ENCODE data around the gene MFSD6L.

Gene MFSD6L

DNA sequence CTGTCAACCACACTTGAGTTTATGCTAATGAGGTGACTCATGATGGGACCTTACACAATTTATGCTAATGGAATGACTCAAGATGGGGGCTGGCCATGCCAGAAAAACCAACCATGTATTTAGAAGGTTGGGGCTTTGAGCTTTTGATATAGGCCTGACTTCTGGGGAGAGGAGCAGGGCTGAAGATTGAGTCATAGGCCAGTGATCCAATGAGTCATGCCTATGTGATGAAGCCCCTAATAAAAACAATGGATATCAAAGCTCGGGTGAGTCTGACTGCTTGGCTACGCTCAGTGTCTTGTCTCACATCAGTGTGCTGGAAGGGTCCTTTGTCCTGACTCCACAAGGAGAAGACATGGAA lies 7.3 kb downstream of the MFSD6L start:
- no peak for DNase-seq

DNA sequence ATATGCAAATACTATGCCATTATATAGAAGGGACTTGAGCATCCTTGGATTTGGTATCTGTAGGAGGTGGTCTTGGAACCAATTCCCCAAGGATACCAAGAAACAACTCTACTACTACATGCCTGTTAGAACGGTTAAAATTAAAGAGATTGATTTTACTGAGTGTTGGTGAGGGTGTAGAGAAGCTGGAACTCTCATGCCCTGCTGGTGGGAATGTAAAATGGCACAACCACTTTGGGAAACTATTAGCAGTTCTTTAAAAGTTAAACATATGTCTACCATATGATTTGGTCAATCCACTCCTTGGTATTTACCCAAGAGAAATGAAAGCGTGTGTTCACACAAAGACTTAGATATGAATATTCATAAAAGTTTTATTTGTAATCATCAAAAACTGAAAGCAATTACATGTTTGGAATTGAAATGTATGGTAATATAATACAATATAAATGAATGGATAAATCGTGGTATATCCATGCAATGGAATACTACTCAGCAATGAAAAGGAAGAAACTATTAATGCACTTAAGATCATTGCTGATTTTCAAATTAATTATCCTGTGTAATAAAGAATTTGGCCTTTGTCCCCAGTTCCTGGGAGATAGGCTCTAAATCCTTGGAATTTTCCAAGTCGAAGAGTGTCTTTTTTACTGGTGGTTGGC lies 7.8 kb downstream of the MFSD6L start:
- DNase-seq, result no peak

DNA sequence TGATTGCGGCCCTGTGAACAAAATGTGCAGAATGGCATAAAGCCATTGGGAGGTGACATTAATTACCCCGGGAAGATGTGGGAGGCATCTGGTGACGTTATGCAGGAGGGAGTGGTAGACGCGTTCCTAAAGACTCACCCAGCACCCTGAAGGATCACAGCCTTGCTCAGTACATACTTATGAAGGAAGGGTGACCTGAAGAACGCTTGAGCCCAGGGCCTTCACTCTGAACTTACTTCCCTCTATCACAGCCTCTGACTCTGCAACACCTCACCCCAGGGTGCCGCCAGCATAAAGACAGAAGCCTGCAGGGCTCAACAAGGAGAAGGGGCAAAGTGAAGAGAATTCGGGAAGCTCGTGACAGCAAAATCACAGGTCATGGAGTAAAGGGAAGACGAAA lies 9.4 kb downstream of the MFSD6L start:
- DNase-seq, result no peak

DNA sequence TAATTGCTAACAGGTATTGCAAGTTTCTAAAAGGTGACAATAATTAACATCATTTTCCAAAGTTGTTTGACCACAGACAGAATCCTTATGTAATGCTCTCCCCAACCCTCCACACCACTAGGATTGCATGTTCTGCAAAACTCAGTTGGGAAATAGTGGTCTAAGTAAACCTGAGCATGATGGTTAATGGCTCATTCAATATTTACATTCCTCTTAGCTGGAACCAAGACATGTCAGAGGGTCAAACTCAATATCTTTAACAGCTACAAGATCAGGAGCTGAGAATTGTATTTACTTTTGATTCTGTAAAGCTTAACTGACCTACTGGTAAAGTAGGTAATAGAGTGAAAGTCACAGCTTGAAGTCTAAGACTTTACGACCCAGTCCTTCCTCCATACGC lies 10.2 kb downstream of the MFSD6L start:
- DNase-seq, result no peak

DNA sequence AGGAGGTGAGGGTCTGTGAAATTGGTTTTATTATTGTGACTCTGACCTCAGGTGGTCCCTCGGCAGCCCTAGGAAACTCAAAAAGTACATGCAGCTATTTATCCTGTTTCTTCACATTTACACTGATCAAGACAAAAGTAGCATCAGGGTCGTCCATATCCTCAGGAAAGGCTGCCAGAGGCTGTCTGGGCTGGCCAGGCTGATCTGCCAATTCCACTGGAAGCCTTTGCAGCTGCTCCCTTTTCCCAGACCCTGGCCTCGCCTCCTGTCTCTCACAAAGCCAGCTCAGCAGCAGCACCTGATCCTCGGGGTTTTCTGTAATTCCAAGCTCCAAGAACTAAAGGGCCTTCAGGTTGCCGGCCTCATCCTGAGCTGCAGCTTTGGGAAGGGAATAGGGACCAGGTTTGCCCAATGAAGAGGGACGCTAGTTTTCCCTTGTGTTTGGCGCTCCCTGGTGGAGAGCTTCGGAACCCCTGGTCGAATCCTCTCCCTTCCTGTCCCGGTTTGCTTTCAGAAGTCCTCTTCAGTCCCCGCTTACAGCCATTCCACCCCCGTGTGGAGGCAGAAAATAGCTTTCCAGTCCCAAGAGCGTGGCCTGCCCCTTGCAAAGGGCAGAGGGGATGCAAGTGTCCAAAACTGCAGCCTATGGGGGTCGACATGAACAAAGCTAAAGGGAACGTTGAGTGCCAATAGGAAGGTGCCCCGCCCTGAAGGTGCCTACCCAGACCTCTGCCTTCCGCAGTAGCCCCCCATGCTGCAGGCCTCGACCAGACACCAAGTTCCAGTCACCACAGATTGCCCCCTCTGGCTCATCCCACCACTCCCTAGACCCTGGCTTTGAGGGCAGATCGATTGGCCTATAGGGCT lies 13.4 kb downstream of the MFSD6L start:
- DNase-seq, result peak; percentile 26

DNA sequence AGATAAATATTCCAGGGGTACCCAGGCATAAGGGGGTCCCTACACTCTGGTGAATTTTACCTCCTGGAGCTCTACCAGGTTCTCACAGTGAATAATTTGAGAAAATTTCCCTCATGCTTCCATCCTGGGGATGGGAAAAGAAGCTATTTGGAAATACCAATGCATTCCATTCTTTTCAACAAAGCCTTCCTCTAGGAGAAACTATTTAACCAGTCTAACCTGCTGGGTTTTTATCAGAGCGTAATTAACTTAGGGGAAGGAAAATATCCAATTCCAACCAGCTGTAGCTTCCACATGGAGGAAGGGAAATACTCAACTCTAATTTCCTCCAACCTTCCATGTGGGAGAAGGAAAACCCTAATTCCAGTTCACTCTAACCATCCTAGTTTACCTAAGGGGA lies 17.0 kb downstream of the MFSD6L start:
- no peak for DNase-seq

DNA sequence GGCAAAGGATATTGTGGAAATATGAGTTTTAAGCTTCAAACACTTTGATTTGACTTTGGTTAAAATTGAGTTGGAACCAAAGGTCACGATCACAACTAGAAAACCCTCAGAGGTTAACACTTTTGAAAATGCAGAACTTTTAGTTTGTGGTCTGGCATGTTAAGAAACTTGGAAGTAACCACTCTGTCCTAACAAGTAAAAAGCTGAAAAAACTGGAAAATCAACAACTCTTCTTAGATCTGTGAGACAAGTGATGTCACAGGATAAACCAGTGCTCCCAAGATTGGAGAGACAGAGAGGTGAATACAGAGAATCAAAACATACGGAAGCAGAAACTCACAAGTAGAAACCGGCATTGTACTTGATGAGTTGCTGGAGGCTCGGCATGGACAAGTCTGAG lies 17.4 kb downstream of the MFSD6L start:
- no peak for DNase-seq

DNA sequence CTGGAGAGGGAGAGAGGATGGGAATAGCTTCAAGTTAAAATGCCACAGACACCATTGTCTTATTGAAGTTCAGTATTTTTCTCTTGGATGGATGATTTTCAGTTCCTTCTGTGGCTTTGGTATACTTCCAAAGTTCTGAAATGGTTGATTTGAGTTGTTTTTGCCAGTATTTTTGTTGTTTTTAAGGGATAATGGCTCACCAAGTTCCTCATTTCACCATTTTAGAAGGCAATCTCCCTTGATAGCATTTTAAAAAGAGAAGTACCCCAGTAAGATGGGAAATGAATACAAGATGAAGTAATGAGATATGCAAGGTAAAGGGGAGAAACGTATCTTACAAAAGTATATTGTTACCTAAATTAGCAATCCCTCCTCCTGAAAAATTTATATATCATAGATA lies 22.3 kb downstream of the MFSD6L start:
- no peak for DNase-seq

DNA sequence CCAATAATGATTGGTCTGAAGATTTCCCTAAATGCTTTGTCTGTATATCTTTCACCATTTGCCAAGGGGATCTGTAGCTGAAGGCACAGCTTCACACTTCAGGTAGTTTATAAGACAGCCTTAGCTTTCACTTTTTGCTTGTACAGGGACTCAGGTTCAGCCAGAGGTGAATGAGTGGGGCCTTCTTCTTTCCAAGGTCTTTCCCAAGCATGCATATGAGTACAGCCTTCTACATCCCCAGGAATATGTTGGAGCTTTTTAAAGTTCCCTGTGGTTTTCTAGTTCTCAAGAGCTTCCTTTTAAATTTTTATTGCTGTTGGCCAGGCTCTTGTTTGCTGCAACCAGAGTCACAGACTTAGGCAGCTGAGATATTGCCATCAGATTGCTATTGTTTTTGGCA lies 22.9 kb downstream of the MFSD6L start:
- DNase-seq, result no peak

DNA sequence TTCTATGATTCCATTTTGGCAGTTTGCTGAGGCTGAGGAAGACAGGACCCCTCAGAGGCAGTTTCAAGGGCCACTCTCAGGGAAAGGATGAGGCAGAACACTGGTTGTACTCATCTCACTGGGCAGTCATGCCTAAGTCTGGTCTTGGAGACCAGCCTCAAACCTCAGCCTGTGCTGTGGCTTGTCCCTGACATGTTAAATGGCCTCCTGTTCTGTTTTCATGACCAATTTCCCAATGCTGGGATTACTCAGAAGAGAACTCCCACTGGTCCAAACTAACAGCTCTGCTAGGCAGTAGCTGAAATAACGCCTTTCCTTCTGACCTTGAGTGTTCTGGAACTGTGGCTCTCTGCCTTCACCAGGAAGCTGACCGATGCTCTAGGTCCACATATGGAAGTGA lies 32.4 kb downstream of the MFSD6L start:
- no peak for DNase-seq

DNA sequence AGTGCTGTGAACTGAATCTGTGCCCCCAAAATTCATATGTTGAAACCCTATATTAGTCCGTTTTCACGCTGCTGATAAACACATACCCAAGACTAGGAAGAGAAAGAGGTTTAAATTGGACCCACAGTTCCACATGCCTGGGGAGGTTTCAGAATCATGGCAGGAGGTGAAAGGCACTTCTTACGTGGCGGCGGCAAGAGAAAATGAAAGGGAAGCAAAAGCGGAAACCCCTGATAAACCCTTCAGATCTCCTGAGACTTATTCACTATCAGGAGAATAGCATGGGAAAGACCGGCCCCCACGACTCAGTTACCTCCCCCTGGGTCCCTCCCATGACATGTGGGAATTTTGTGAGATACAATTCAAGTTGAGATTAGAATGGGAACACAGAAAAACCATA lies 37.2 kb downstream of the MFSD6L start:
- DNase-seq, result no peak

DNA sequence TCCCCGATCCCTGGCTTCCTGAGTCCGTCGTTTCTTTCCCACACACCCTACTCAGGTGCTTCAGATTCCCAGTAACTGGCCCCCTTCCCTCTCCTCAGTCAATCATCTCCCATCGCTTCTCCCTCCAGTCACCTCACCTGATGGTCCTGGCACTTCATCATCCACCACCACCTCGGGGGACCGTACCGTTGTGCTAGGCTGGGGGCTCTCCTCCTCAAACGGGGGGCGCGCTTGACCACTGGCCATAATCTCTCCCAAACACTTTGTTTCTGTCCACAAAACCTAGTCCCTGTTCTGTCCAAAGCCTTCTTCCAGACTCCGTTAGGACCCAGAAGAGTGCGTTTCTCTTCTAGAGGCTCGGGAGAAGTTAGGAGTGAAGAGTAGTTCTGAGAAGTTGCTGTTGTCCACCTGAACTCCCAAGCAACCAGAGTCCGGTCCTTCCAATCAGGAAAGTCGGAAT lies 41.0 kb downstream of the MFSD6L start, which contains the start of gene SPDYE4:
TSS of gene SPDYE4 (minus strand) at position 410 of the 460 bp plus-strand sequence. CDS start at position 246, 164 bp downstream.
- DNase-seq, result no peak

DNA sequence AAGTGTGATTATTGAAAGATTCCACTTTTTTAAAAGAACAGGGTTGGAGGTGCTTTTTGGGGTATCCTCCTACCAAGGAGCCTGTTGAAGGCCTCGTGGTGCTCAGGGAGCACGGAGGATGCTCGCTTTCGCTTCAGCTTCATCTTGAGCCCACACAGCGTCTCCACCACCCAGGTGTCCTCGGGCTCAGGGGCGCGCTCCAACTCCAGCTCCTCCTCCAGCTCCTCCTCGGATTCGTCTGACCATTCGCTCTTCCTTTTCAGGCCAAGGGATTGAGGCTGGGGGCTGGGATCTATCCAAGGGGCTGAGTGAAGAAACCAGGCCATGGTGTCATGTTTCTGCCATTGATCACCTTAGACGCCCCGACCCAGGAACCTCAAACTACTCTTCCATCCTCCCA lies 42.0 kb downstream of the MFSD6L start:
- DNase-seq, result no peak

DNA sequence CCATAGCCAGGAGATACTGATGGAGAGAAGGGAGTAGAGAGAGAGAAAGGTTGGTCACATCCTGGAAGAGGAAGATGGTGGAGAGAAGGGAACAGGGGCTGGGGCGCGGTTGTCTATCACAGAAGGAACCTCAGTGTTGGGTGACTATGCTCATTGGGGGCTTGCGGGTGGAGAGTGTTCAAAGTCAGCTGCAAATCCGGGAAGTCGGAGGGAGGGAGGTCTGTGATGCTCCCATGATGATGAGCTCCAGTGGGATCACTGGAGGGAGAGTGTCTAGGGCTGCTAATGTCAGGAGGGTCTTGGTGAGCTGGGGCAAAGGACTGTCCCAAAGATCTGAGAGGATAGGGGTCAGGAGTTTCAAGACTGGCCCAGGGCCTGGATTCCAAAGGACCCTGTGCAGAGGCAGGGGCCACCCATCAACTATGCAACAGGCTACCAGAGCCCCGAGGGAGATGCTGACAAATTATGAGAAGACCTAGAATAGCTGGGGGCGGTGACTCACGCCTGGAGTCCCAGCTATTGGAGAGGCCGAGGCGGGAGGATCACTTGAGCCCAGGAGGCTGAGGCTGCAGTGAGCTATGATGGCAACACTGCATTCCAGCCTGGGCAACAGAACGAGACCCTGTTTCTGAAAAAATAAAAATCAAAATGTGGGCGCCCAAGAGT lies 43.4 kb downstream of the MFSD6L start:
- no peak for DNase-seq

DNA sequence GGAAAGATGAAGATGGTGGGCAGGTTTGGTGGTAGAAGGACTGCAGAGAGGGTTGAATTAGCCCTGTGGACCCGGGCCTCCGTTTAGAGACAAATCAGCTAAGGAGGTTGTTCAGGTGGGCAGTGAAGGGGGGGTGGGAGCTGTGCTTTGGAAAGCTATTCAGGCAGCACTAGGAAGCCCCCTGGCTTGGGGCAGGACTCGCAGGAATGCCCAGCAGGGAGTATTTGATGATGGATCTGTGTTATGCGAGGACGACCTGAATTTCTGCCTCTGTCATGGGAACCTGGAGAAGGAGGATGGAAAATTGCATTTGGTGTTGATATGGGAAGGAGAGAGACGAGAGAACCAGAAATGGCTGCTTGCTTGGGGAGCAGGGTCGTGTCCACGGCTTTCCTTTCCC lies 44.3 kb downstream of the MFSD6L start:
- no peak for DNase-seq

DNA sequence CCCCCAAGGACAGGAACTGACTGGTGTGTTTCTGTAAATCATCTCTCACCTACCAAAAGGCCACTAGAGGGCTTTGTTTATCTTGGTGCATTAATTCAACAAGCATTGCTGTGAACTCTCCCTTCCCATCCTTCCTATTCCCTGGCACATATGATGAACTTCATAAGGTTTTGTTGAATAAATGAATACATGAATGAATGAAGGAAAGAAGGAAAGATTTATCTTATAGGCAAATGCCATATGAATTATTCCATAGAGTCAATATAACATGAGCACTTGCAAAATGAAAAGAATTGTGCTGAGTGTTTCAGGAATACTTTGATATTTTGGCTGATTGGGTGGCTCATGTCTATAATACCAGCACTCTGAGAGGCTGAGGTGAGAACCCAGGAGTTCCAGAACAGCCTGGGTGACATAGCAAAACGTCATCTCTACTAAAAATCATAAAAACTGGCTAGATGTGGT lies 45.2 kb downstream of the MFSD6L start:
- DNase-seq, result no peak

DNA sequence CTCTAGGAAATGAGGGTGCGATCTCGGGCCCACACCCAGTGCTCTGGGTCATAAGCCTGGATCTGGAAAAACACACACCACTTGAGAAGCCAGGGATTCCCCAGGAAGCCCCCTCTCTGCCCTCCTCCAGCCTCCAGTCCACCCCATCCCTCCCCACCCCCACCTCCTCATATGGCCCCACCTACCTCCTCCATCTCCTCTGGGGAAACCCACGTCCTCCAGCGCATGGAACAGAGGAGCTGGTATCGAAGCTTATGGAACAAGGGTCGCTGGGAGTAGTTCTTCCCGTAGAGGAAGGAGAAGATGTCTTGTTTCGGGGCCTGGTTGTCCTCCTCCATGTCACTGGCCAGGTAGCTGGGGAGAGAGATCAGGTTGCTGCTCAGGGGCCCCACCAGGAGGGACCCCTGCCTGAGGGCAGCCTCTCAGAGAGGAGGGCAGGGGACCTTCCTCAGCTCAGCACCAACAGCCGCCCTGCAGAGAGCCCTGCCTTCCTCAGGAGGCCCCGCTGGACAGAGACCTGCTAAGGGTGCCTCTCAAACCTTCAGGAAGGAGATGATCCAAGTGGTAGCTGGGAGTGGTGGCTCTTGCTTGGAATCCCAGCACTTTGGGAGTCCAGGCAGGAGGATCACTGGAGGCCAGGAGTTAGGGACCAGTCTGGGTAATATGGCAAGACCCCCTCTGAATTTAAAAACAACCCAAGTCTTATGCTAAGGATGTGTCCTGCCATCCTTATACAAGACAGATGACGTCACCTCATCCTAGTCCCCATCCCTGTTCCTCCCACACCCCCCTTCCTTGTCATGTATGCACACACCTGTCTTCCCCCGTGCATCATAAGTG lies 45.8 kb downstream of the MFSD6L start:
- DNase-seq, result no peak

DNA sequence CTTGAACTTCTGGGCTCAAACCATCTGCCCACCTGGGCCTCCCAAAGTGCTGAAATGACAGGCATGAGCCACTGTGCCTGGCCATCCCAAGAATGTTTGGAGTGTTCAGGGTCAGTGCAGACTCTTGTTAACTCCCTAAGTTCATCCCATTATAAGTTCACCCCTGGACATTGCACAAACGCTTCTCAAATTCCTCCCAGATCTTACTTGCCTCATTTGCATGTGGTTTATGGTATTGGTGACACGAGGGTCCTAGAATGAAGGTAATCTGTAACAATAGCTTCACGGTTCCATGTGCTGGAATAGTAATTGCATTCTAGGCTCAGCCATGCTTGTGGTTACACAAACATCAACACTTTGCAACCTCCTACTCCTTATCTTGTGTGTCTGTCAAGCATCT lies 49.5 kb downstream of the MFSD6L start:
- DNase-seq, result no peak

DNA sequence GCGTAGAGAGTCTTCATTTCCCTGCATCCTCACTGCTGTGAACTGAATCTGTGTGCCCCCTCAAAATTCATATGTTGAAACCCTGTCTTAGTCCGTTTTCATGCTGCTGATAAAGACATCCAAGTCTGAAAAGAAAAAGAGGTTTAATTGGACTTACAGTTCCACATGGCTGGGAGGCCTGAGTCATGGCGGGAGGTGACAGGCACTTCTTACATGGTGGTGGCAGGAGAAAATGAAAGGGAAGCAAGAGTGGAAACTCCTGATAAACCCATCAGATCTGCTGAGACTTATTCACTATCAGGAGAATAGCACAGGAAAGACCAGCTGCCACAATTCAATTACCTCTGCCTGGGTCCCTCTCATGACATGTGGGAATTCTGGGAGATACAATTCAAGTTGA lies 51.4 kb downstream of the MFSD6L start:
- no peak for DNase-seq
